ENCODE data around the gene CCR8. TPM values are rescaled to one million over a fixed set of nuclear protein-coding genes. Genes with fewer than 3 reads are reported as not detected.
"Not testable (repeated sequence)": the region's sequence is repeated elsewhere in the genome, so short reads cannot be mapped to it uniquely, and the experiment has no call there.

The CCR8 gene
- total and polyA plus RNA-seq, 3 experiments from 2014 or later: 2.1 to 5.3 (median 2.9) TPM

- Histone ChIP-seq H3K27me3 (ENCODE audit: insufficient read depth, low read length, poor library complexity, severe bottlenecking) (no peaks in the 10 kb centered on the region), H3K9me3 (ENCODE audit: low read length) (no peaks in the 10 kb centered on the region), H3K4me1 (ENCODE audit: insufficient read depth, low read length) (peaks cover 3% of the 10 kb centered on the region), H3K4me3 (ENCODE audit: low read length) (no peak overlapping the region), H3K27ac (ENCODE audit: low read depth, low read length) (no peak overlapping the region), H3K36me3 (ENCODE audit: insufficient read depth, low read length) (no peaks in the 10 kb centered on the region)
- peaks cover 3 to 6% of the 10 kb centered on the region in 2 donors for H3K27me3 Mint-ChIP-seq
- H3K4me1 Mint-ChIP-seq: peaks cover 7 to 11% (median 9%) of the 10 kb centered on the region in 3 donors
- no peak overlapping the region for H3K27ac Mint-ChIP-seq
- DNase-seq: no peak
- peaks cover 3 to 11% (median 8%) of the 10 kb centered on the region in 5 donors for H3K9me3 Mint-ChIP-seq
- H3K4me3 Mint-ChIP-seq: no peak overlapping the region
- CTCF ChIA-PET: no interaction called here
- POLR2A ChIA-PET: no interaction called here
- H3K36me3 Mint-ChIP-seq: peaks cover 0 to 20% (median 2%) of the 10 kb centered on the region in 3 donors
Observed at GRCh38 chr3:39318301-39318700, 11.2 kb upstream of the CCR8 start.

GRCh38 chr3:39319249-39319648, 10.3 kb upstream of the CCR8 start:
- H3K9me3 Mint-ChIP-seq: peaks cover 0 to 7% (median 6%) of the 10 kb centered on the region in 5 donors
- no peak overlapping the region for H3K27ac Mint-ChIP-seq

DNA sequence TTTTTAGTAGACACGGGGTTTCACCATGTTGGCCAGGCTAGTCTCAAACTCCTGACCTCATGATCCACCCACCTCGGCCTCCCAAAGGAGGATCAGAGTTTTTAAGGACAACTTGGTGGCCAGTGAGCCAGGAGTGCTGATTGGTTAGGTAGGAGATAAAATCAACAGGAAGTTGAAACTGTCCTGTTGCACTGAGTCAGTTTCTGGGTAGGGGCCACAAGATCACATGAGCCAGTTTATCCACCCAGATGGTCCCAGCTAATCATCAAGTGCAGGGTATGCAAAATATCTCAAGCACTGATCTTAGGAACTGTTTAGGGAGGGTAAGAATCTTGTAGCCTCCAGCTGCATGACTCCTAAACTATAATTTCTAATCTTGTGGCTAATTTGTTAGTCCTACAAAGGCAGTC, 7.9 kb upstream of the CCR8 start:
- CTCF ChIA-PET, H3K27me3 Mint-ChIP-seq, POLR2A ChIA-PET: not testable (repeated sequence)

More at GRCh38 chr3:39319249-39319648, 10.3 kb upstream of the CCR8 start:
- Mint-ChIP-seq H3K27me3 (peaks cover 0 to 6% of the 10 kb centered on the region in 2 donors), H3K4me3 (no peak overlapping the region), H3K4me1 (peaks cover 11 to 15% (median 14%) of the 10 kb centered on the region in 3 donors), H3K36me3 (peaks cover 0 to 16% (median 0%) of the 10 kb centered on the region in 3 donors)
- CTCF ChIA-PET: no interaction called here
- Histone ChIP-seq H3K4me1 (ENCODE audit: insufficient read depth, low read length) (peaks cover 3% of the 10 kb centered on the region), H3K27me3 (ENCODE audit: insufficient read depth, low read length, poor library complexity, severe bottlenecking) (no peaks in the 10 kb centered on the region), H3K9me3 (ENCODE audit: low read length) (no peaks in the 10 kb centered on the region), H3K27ac (ENCODE audit: low read depth, low read length) (no peak overlapping the region), H3K36me3 (ENCODE audit: insufficient read depth, low read length) (no peaks in the 10 kb centered on the region), H3K4me3 (ENCODE audit: low read length) (no peak overlapping the region)
- no peak for DNase-seq
- POLR2A ChIA-PET: no interaction called here

GRCh38 chr3:39322209-39322715, 7.2 kb upstream of the CCR8 start:
- H3K4me1 ChIP-seq (ENCODE audit: insufficient read depth, low read length); H3K27ac ChIP-seq (ENCODE audit: low read depth, low read length); H3K36me3 ChIP-seq (ENCODE audit: insufficient read depth, low read length); H3K27ac Mint-ChIP-seq; POLR2A ChIA-PET; H3K36me3 Mint-ChIP-seq; H3K27me3 Mint-ChIP-seq; DNase-seq; CTCF ChIA-PET; H3K9me3 ChIP-seq (ENCODE audit: low read length); H3K4me3 Mint-ChIP-seq; H3K9me3 Mint-ChIP-seq; H3K27me3 ChIP-seq (ENCODE audit: insufficient read depth, low read length, poor library complexity, severe bottlenecking); H3K4me3 ChIP-seq (ENCODE audit: low read length): not testable (repeated sequence)
- peaks cover 14 to 40% (median 18%) of the 10 kb centered on the region in 3 donors for H3K4me1 Mint-ChIP-seq

More for the DNA sequence above, 7.9 kb upstream of the CCR8 start:
- not testable (repeated sequence) for H3K4me3 ChIP-seq (ENCODE audit: low read length); H3K36me3 Mint-ChIP-seq; H3K27ac ChIP-seq (ENCODE audit: low read depth, low read length); DNase-seq; H3K4me3 Mint-ChIP-seq; H3K4me1 ChIP-seq (ENCODE audit: insufficient read depth, low read length); H3K27me3 ChIP-seq (ENCODE audit: insufficient read depth, low read length, poor library complexity, severe bottlenecking); H3K9me3 ChIP-seq (ENCODE audit: low read length); H3K9me3 Mint-ChIP-seq; H3K36me3 ChIP-seq (ENCODE audit: insufficient read depth, low read length)
- Mint-ChIP-seq H3K4me1 (peaks cover 11 to 34% (median 18%) of the 10 kb centered on the region in 3 donors), H3K27ac (peak overlapping the region in 1 of 8 donors; percentile 63)

DNA sequence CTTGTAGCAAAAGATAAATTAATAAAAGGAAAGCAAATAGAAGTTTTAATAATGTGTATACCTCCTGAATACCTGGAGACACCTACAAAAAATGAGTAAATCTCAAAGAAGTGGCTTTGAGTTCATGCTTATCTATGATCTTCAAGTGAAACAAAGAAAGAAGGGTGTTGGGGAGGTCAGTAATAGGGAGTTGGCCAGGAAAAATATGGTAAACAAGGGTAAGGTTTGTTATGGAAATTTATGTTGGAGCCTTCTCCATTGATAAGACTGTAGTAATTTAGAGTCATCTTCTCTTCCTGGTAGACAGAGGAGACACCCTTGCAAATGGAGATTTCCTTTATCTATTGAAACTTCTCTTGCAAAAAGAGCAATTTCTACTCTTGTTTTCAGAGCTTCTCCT, 6.6 kb upstream of the CCR8 start:
- no peaks in the 10 kb centered on the region for H3K27me3 ChIP-seq (ENCODE audit: insufficient read depth, low read length, poor library complexity, severe bottlenecking)
- no peak for DNase-seq
- no peaks in the 10 kb centered on the region for H3K9me3 ChIP-seq (ENCODE audit: low read length)
- peaks cover 14 to 47% (median 22%) of the 10 kb centered on the region in 3 donors for H3K4me1 Mint-ChIP-seq
- H3K27ac Mint-ChIP-seq: peak overlapping the region in 2 of 8 donors; percentile 16 to 25
- H3K9me3 Mint-ChIP-seq: no peaks in the 10 kb centered on the region
- ChIA-PET POLR2A (no interaction called here), CTCF (no interaction called here)
- H3K4me3 Mint-ChIP-seq: no peak overlapping the region
- H3K36me3 Mint-ChIP-seq: peaks cover 0 to 6% (median 0%) of the 10 kb centered on the region in 3 donors
- peaks cover 3% of the 10 kb centered on the region for H3K4me1 ChIP-seq (ENCODE audit: insufficient read depth, low read length)
- H3K36me3 ChIP-seq (ENCODE audit: insufficient read depth, low read length): no peaks in the 10 kb centered on the region
- peaks cover 0 to 3% of the 10 kb centered on the region in 2 donors for H3K27me3 Mint-ChIP-seq
- H3K4me3 ChIP-seq (ENCODE audit: low read length): no peak overlapping the region
- H3K27ac ChIP-seq (ENCODE audit: low read depth, low read length): no peak overlapping the region

GRCh38 chr3:39323494-39323893, 6.0 kb upstream of the CCR8 start:
- no peak for DNase-seq
- H3K27ac ChIP-seq (ENCODE audit: low read depth, low read length): no peak overlapping the region
- peaks cover 3% of the 10 kb centered on the region for H3K4me1 ChIP-seq (ENCODE audit: insufficient read depth, low read length)
- ChIA-PET POLR2A (no interaction called here), CTCF (no interaction called here)
- H3K9me3 ChIP-seq (ENCODE audit: low read length): no peaks in the 10 kb centered on the region
- peaks cover 0 to 3% of the 10 kb centered on the region in 2 donors for H3K27me3 Mint-ChIP-seq
- H3K4me3 ChIP-seq (ENCODE audit: low read length): no peak overlapping the region
- no peaks in the 10 kb centered on the region for H3K36me3 ChIP-seq (ENCODE audit: insufficient read depth, low read length)
- no peaks in the 10 kb centered on the region for H3K9me3 Mint-ChIP-seq
- H3K27ac Mint-ChIP-seq: peak overlapping the region in 1 of 8 donors; percentile 51
- H3K4me1 Mint-ChIP-seq: peaks cover 14 to 53% (median 22%) of the 10 kb centered on the region in 3 donors
- H3K4me3 Mint-ChIP-seq: peak overlapping the region in 2 of 7 donors; percentile 58 to 63
- peaks cover 0 to 6% (median 0%) of the 10 kb centered on the region in 3 donors for H3K36me3 Mint-ChIP-seq
- no peaks in the 10 kb centered on the region for H3K27me3 ChIP-seq (ENCODE audit: insufficient read depth, low read length, poor library complexity, severe bottlenecking)

DNA sequence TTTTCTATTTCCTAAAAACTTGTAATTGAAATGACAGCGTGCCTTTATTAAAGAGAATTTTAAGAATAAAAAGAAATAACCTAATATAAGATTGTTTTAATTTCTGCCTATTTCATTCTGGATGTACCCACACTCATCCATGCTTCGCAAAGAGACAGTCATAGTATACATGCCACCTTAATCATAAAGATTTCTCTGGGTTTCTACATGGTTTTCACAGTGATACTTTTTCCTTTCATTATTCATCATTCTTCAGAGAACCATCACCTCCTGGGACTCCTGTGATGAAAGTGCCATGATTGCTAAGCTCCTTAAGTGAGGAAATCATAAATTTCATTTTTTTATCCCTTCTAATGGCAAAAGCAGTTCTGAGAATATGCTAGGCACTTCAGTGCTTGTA, 4.3 kb upstream of the CCR8 start:
- CTCF ChIA-PET: no interaction called here
- Mint-ChIP-seq H3K27me3 (peaks cover 0 to 3% of the 10 kb centered on the region in 2 donors), H3K4me1 (peaks cover 14 to 55% (median 22%) of the 10 kb centered on the region in 3 donors)

DNA sequence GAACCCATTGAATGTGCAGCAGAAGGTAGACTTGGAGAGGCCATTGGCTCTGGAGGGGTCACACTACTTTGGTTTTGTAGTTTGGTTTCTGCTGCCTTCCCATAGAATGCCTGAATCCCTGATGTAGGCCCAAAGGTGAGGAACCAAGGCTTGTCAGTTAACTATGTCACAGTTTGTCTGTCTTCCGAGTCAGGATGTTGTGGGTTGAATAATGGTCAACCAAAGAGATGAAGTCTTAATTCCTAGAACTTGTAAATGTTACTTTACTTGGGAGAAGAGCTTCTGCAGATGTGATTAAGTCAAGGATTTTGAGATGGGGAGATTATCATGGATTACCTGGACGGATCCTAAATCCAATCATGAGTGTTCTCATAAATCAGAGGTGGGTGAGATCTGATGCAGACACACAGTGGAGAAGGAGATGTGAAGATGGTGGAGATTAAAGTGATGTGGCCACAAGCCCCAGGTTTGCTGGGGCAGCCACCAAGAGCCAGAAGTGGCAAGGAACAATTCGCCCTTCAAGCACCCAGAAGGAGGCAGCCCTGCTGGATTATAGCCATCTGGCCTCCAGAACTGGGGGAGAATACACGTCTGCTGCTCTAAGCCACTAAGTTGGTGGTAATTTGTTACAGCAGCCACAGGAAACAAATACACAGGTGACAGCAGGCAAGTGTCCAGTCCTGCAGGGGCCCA, 2.3 kb upstream of the CCR8 start:
- POLR2A ChIA-PET: no interaction called here
- CTCF ChIA-PET: no interaction called here
- H3K4me3 Mint-ChIP-seq: peak overlapping the region in 2 of 7 donors; percentile 29 to 52
- Histone ChIP-seq H3K27me3 (ENCODE audit: insufficient read depth, low read length, poor library complexity, severe bottlenecking) (no peaks in the 10 kb centered on the region), H3K36me3 (ENCODE audit: insufficient read depth, low read length) (no peaks in the 10 kb centered on the region), H3K27ac (ENCODE audit: low read depth, low read length) (no peak overlapping the region), H3K4me1 (ENCODE audit: insufficient read depth, low read length) (peaks cover 3% of the 10 kb centered on the region), H3K4me3 (ENCODE audit: low read length) (no peak overlapping the region), H3K9me3 (ENCODE audit: low read length) (no peaks in the 10 kb centered on the region)
- peaks cover 14 to 58% (median 18%) of the 10 kb centered on the region in 3 donors for H3K4me1 Mint-ChIP-seq
- DNase-seq: no peak
- H3K9me3 Mint-ChIP-seq: no peaks in the 10 kb centered on the region
- no peaks in the 10 kb centered on the region for H3K27me3 Mint-ChIP-seq
- peak overlapping the region in 7 of 8 donors; percentile 5 to 92 (median 23) for H3K27ac Mint-ChIP-seq
- H3K36me3 Mint-ChIP-seq: peaks cover 0 to 6% (median 0%) of the 10 kb centered on the region in 3 donors

More for the DNA sequence above, 4.3 kb upstream of the CCR8 start:
- Histone ChIP-seq H3K27ac (ENCODE audit: low read depth, low read length) (no peak overlapping the region), H3K27me3 (ENCODE audit: insufficient read depth, low read length, poor library complexity, severe bottlenecking) (no peaks in the 10 kb centered on the region), H3K4me1 (ENCODE audit: insufficient read depth, low read length) (peaks cover 3% of the 10 kb centered on the region), H3K4me3 (ENCODE audit: low read length) (no peak overlapping the region), H3K9me3 (ENCODE audit: low read length) (no peaks in the 10 kb centered on the region), H3K36me3 (ENCODE audit: insufficient read depth, low read length) (no peaks in the 10 kb centered on the region)
- no peak overlapping the region for H3K4me3 Mint-ChIP-seq
- H3K36me3 Mint-ChIP-seq: peaks cover 0 to 6% (median 0%) of the 10 kb centered on the region in 3 donors
- peak overlapping the region in 2 of 8 donors; percentile 42 to 68 for H3K27ac Mint-ChIP-seq
- DNase-seq: no peak
- H3K9me3 Mint-ChIP-seq: no peaks in the 10 kb centered on the region
- POLR2A ChIA-PET: no interaction called here

Data from CD8-positive, alpha-beta memory T cell (primary cell).